Fibroblast of mammary gland (primary cell): Measurements from ENCODE around the gene PCNX2.
"Not testable (repeated sequence)": the region's sequence is repeated elsewhere in the genome, so short reads cannot be mapped to it uniquely, and the experiment has no call there.

ENCODE experiments used
- DNase-seq: peaks from one replicate; pipeline ENCODE4 v3.0.0-alpha.2; 2010; ENCODE audit warnings: low read depth
- H3K4me3 ChIP-seq: 2 replicates; pipeline ENCODE4 v1.5.1; 2011; ENCODE audit warnings: low read depth, mild to moderate bottlenecking, low read length, moderate library complexity; ENCODE audit not compliant: control insufficient read depth
- CTCF ChIP-seq: conservative IDR thresholded peaks from 2 replicates; pipeline ENCODE4 v1.5.1; 2011; ENCODE audit warnings: low read depth, low read length, inconsistent platforms; ENCODE audit not compliant: control insufficient read depth, insufficient read depth

The PCNX2 gene

GRCh38 chr1:233193741-233194140, 101.8 kb downstream of the PCNX2 start:
- no peak overlapping the region for H3K4me3 ChIP-seq
- DNase-seq = no peak
- TF ChIP-seq CTCF = no peak

DNA sequence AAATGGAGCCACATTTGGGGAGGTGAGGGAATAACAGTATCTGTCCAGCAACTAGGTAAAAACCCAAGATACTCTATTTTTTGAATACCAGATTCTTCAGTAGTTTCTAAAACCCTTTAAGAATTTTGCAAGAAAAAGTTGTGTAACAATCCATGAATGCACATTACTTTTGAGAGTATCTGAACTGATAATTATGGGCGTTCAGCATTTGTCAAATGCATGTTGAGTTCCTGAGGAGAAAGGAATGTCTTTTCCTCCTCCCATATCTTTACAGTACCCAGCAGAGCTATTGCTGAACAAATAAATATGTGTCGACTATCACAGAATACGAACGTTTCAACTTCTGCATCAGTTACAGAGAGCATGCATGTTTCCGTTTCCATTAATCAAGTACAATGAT, 104.5 kb downstream of the PCNX2 start:
- TF ChIP-seq CTCF = no peak
- DNase-seq = no peak
- no peak overlapping the region for H3K4me3 ChIP-seq

DNA sequence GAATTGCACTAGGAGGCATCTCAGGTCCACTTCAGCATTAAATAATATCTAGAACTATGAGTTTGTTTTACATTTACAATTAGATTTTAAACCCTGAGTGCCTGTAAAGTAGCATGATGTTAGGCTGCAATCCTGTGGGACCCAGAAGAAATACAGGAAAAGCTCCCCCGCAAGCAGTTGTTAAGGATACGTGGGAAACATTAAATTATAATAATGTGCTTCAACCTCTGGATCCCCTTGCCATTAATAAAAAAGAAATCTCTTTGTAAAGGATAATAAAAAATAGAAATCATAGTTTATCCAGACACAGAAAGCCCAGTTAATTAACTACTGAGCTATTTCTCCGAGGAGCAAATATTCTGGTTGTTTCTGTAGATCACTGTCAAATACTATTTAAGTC, 106.0 kb downstream of the PCNX2 start:
- no peak overlapping the region for H3K4me3 ChIP-seq
- DNase-seq = no peak
- no peak for TF ChIP-seq CTCF

DNA sequence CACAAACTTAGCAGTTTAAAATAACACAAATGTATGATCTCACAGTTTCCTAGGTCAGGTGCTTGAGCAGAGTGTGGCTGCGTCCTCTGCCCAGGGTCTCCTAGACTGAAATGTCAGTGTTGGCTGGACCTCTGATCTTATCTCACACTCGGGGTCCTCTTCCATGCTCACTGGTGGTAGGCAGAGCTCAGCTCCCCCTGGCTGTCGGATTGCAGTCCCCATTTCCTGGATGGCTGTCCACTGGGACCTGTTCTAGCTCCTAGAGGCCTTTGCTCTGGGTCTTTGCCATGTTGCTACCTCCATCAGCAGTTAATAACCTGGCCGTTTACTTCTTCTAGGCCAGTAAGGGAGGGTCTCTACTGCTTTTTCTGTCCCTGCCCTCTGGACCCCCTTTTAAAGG, 107.5 kb downstream of the PCNX2 start:
- no peak for TF ChIP-seq CTCF
- no peak for DNase-seq
- no peak overlapping the region for H3K4me3 ChIP-seq

- H3K4me3 ChIP-seq = no peak overlapping the region
- TF ChIP-seq CTCF = no peak
- peak; percentile 19 for DNase-seq
Observed at GRCh38 chr1:233183226-233184020, 112.1 kb downstream of the PCNX2 start.

DNA sequence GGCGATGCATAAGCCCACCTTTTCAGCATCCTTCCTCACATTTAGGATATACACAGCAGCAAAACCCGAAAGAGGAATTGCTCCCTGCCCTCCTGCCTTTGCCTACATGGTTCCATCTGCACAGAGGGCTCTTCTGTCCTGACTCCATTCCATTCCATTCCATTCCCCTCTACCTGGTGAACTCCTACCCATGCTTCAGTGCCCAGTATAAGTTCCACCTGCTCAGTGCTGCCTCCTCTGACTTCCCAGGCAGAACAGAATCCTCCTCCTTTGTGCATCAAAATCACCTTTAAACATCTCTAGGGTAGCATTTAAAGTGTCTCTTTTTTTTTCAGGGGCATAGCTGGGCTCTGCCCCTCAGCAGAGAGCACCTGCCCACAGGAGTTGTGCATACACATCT, 112.9 kb downstream of the PCNX2 start:
- TF ChIP-seq CTCF = no peak

GRCh38 chr1:233180641-233181364, 114.7 kb downstream of the PCNX2 start:
- no peak overlapping the region for H3K4me3 ChIP-seq
- DNase-seq = no peak
- TF ChIP-seq CTCF = no peak

More for the DNA sequence above, 112.9 kb downstream of the PCNX2 start:
- no peak for DNase-seq
- no peak overlapping the region for H3K4me3 ChIP-seq

DNA sequence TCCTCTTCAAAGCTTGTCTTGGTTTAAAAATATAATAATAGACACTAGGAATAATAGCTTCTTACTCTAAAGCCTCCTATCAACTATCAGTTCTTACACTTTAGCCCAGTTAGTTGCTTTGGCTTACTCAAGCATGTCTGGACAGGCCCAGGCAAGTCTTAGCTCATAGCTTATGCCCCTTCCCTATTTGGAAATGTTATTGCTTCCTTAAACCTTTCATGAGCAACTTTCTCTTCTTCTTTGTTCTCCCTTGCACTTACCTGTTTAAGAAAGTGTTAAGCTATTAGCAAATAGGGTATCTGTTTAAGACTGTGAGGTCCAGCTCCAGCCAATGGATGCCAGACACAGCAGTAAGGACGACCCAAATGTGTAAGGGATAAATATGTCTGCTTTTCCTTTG, 115.9 kb downstream of the PCNX2 start:
- not testable (repeated sequence) for H3K4me3 ChIP-seq
- DNase-seq = peak; percentile 50
